Measurements from ENCODE around the gene OR5K3.
"Not testable (repeated sequence)": the region's sequence is repeated elsewhere in the genome, so short reads cannot be mapped to it uniquely, and the experiment has no call there.

Gene OR5K3

GRCh38 chr3:98372445-98372844, 18.0 kb upstream of the OR5K3 start:
- no peak for DNase-seq (ENCODE audit: low read depth)
- no peak overlapping the region for H3K4me3 ChIP-seq (replicated peaks; ENCODE audit: low read depth, low read length)
- TF ChIP-seq CTCF (IDR thresholded peaks at IDR 0.05; ENCODE audit: low read length, missing control alignments) = no peak

GRCh38 chr3:98376631-98377030, 13.8 kb upstream of the OR5K3 start:
- H3K4me3 ChIP-seq (replicated peaks; ENCODE audit: low read depth, low read length) = no peak overlapping the region
- DNase-seq (ENCODE audit: low read depth) = no peak
- no peak for TF ChIP-seq CTCF (IDR thresholded peaks at IDR 0.05; ENCODE audit: low read length, missing control alignments)

- no peak for TF ChIP-seq CTCF (IDR thresholded peaks at IDR 0.05; ENCODE audit: low read length, missing control alignments)
- DNase-seq (ENCODE audit: low read depth) = no peak
- no peak overlapping the region for H3K4me3 ChIP-seq (replicated peaks; ENCODE audit: low read depth, low read length)
Measured at GRCh38 chr3:98388147-98388546, 2.3 kb upstream of the OR5K3 start.

GRCh38 chr3:98395101-98395500, 4.6 kb downstream of the OR5K3 start:
- TF ChIP-seq CTCF (IDR thresholded peaks at IDR 0.05; ENCODE audit: low read length, missing control alignments) = no peak
- H3K4me3 ChIP-seq (replicated peaks; ENCODE audit: low read depth, low read length) = no peak overlapping the region
- no peak for DNase-seq (ENCODE audit: low read depth)

GRCh38 chr3:98396482-98396881, 6.0 kb downstream of the OR5K3 start:
- not testable (repeated sequence) for DNase-seq (ENCODE audit: low read depth); H3K4me3 ChIP-seq (replicated peaks; ENCODE audit: low read depth, low read length)

- TF ChIP-seq CTCF (IDR thresholded peaks at IDR 0.05; ENCODE audit: low read length, missing control alignments) = no peak
- H3K4me3 ChIP-seq (replicated peaks; ENCODE audit: low read depth, low read length) = no peak overlapping the region
- DNase-seq (ENCODE audit: low read depth) = no peak
Measured at GRCh38 chr3:98398513-98398912, 8.0 kb downstream of the OR5K3 start.

GRCh38 chr3:98402507-98402906, 12.0 kb downstream of the OR5K3 start:
- TF ChIP-seq CTCF (IDR thresholded peaks at IDR 0.05; ENCODE audit: low read length, missing control alignments) = no peak
- no peak for DNase-seq (ENCODE audit: low read depth)
- H3K4me3 ChIP-seq (replicated peaks; ENCODE audit: low read depth, low read length) = no peak overlapping the region

- no peak for DNase-seq (ENCODE audit: low read depth)
Measured at GRCh38 chr3:98404010-98404409, 13.5 kb downstream of the OR5K3 start.

More at GRCh38 chr3:98404010-98404409, 13.5 kb downstream of the OR5K3 start:
- no peak overlapping the region for H3K4me3 ChIP-seq (replicated peaks; ENCODE audit: low read depth, low read length)
- TF ChIP-seq CTCF (IDR thresholded peaks at IDR 0.05; ENCODE audit: low read length, missing control alignments) = no peak
